Fibroblast of lung (primary cell): ENCODE data around the gene TEX44. TPM values are rescaled to one million over a fixed set of nuclear protein-coding genes. Genes with fewer than 3 reads are reported as not detected.

Experiments
- DNase-seq, 2 donors: peaks; one replicate each; pipeline versions ENCODE4 v3.0.0 to v3.0.0-alpha.2; 2010; ENCODE audit warnings: low read depth in 2 of 2
- H2AFZ ChIP-seq: 2 replicates; pipeline ENCODE4 v1.5.1; 2012; ENCODE audit warnings: low read length, control low read depth, inconsistent platforms
- H3K27ac ChIP-seq: 2 replicates; pipeline ENCODE4 v1.5.1; 2011; ENCODE audit warnings: low read length, control low read depth; ENCODE audit not compliant: insufficient read depth
- H3K27me3 ChIP-seq: 2 replicates; pipeline ENCODE4 v1.5.1; 2011; ENCODE audit warnings: mild to moderate bottlenecking, low read length; ENCODE audit not compliant: control insufficient read depth, insufficient read depth
- H3K36me3 ChIP-seq: 2 replicates; pipeline ENCODE4 v1.5.1; 2011; ENCODE audit warnings: low read length; ENCODE audit not compliant: control insufficient read depth, insufficient read depth
- H3K4me1 ChIP-seq: 2 replicates; pipeline ENCODE4 v1.5.1; 2011; ENCODE audit warnings: low read length; ENCODE audit not compliant: control insufficient read depth, insufficient read depth; ENCODE audit errors: extremely low read depth
- H3K4me2 ChIP-seq: 2 replicates; pipeline ENCODE4 v1.5.1; 2011; ENCODE audit warnings: low read length, control low read depth; ENCODE audit not compliant: insufficient read depth; ENCODE audit errors: extremely low read depth
- H3K4me3 ChIP-seq, 4 experiments: fragments of 200-600 bp in 1 of 4; sonication (generic) in 1 of 4; replicated peaks in 1 of 4; 2 replicates each; pipeline ENCODE4 v1.5.1; 2011 to 2016; ENCODE audit warnings: low read length in 4 of 4, low read depth in 3 of 4, mild to moderate bottlenecking in 3 of 4, control low read depth in 2 of 4, inconsistent platforms in 1 of 4, mixed read lengths in 1 of 4; ENCODE audit not compliant: insufficient read depth in 1 of 4; ENCODE audit errors: control extremely low read depth in 1 of 4
- H3K79me2 ChIP-seq: 2 replicates; pipeline ENCODE4 v1.5.1; 2012; ENCODE audit warnings: mild to moderate bottlenecking, low read length, inconsistent platforms; ENCODE audit not compliant: control insufficient read depth, insufficient read depth
- H3K9ac ChIP-seq: 2 replicates; pipeline ENCODE4 v1.5.1; 2011; ENCODE audit warnings: mild to moderate bottlenecking, low read length, control low read depth; ENCODE audit not compliant: insufficient read depth
- H3K9me3 ChIP-seq: 2 replicates; pipeline ENCODE4 v1.5.1; 2012; ENCODE audit warnings: low read depth, low read length; ENCODE audit not compliant: control insufficient read depth, insufficient read depth
- H4K20me1 ChIP-seq: 2 replicates; pipeline ENCODE4 v1.5.1; 2011; ENCODE audit warnings: low read length; ENCODE audit not compliant: control insufficient read depth, insufficient read depth; ENCODE audit errors: extremely low read depth
- CTCF ChIP-seq, 2 donors: IDR thresholded peaks in 1 of 2; conservative IDR thresholded peaks in 1 of 2; 1 replicate in 1 of 2; 2 replicates in 1 of 2; pipeline ENCODE4 v1.5.1; 2011 to 2012; ENCODE audit warnings: low read length in 2 of 2, control low read depth in 1 of 2, inconsistent platforms in 1 of 2, low read depth in 1 of 2, mild to moderate bottlenecking in 1 of 2
- EZH2 ChIP-seq: IDR thresholded peaks from 2 replicates; pipeline ENCODE4 v1.5.1; 2012; ENCODE audit warnings: low read length, control low read depth, mild to moderate bottlenecking; ENCODE audit errors: missing control alignments
- polyA plus RNA-seq, 2 donors: library from polyadenylated mRNA; depleted of rRNA in 1 of 2; stranded (reverse) in 1 of 2; unstranded in 1 of 2; fragments of >200 nt; gene quantifications; 2 replicates each; pipeline ENCODE4 v1.2.1, GENCODE V29; 2011 to 2012; ENCODE audit warnings: missing spikeins in 1 of 2
- total RNA-seq: library from RNA; depleted of rRNA; stranded (reverse); fragments of >200 nt; gene quantifications from 2 replicates; pipeline ENCODE4 v1.2.1, GENCODE V29; 2014

The TEX44 gene
- total and polyA plus RNA-seq, 2 donors (not counting 1 experiment from before 2014, with no cell fraction given), result not detected

GRCh38 chr2:231611273-231612108 lies 18.8 kb downstream of the TEX44 start:
- Histone ChIP-seq H3K4me3 (no peak overlapping the region), H4K20me1 (no peaks in the 10 kb centered on the region), H2AFZ (no peak overlapping the region), H3K27ac (peak overlapping the region; percentile 99), H3K79me2 (no peaks in the 10 kb centered on the region), H3K9me3 (no peaks in the 10 kb centered on the region), H3K27me3 (no peaks in the 10 kb centered on the region), H3K9ac (peak overlapping the region; percentile 73), H3K36me3 (no peaks in the 10 kb centered on the region), H3K4me2 (peak overlapping the region; percentile 58), H3K4me1 (peaks cover 30% of the 10 kb centered on the region)
- DNase-seq, result peak; percentile 52 to 80
- TF ChIP-seq EZH2 (no peak), CTCF (conservative IDR thresholded peaks at IDR 0.05 in 1 of 2, IDR thresholded peaks at IDR 0.05 in 1 of 2; ENCODE audit: low read depth in 1 of 2, low read length in 2 of 2) (peak; percentile 25 to 53)

DNA sequence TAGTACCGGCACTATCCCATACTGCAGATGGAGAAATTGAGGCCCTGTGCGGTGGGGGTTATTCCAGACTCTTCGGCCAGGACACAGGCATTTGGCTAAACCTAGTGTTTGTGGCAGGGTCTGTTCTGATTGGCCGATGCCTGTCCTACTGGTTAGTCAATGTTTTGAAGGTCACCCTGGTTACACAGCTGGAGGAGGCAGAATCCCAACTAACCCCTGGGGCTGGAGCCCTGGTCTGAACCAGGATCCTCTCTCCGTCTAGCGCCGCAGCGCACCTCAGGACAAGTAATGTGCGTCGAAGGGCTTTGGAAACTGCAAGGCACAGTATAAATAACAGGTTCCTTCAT lies 19.4 kb downstream of the TEX44 start:
- Histone ChIP-seq H3K9me3 (no peaks in the 10 kb centered on the region), H3K4me2 (peak overlapping the region; percentile 58), H3K27ac (peak overlapping the region; percentile 99), H3K9ac (peak overlapping the region; percentile 73), H3K4me3 (peak overlapping the region in 1 of 4 experiments; percentile 6), H3K4me1 (peaks cover 30% of the 10 kb centered on the region), H2AFZ (peak overlapping the region; percentile 63), H3K27me3 (no peaks in the 10 kb centered on the region), H4K20me1 (no peaks in the 10 kb centered on the region), H3K36me3 (no peaks in the 10 kb centered on the region), H3K79me2 (no peaks in the 10 kb centered on the region)
- TF ChIP-seq CTCF (conservative IDR thresholded peaks at IDR 0.05 in 1 of 2, IDR thresholded peaks at IDR 0.05 in 1 of 2; ENCODE audit: low read depth in 1 of 2, low read length in 2 of 2) (no peak), EZH2 (no peak)
- DNase-seq, result peak; percentile 70 to 77

GRCh38 chr2:231612456-231613330 lies 20.0 kb downstream of the TEX44 start:
- Histone ChIP-seq H3K9ac (peak overlapping the region; percentile 73), H3K27me3 (no peaks in the 10 kb centered on the region), H2AFZ (peak overlapping the region; percentile 63), H3K4me1 (peaks cover 30% of the 10 kb centered on the region), H3K79me2 (no peaks in the 10 kb centered on the region), H3K4me3 (peak overlapping the region in 1 of 4 experiments; percentile 6), H3K9me3 (no peaks in the 10 kb centered on the region), H4K20me1 (no peaks in the 10 kb centered on the region), H3K36me3 (no peaks in the 10 kb centered on the region), H3K27ac (peak overlapping the region; percentile 99), H3K4me2 (peak overlapping the region; percentile 58)
- TF ChIP-seq EZH2 (no peak), CTCF (conservative IDR thresholded peaks at IDR 0.05 in 1 of 2, IDR thresholded peaks at IDR 0.05 in 1 of 2; ENCODE audit: low read depth in 1 of 2, low read length in 2 of 2) (peak; percentile 77 to 81)
- peak; percentile 90 to 92 for DNase-seq
